GM18520 (cell line): Measurements from ENCODE around the gene PYGO2.
"Not testable (repeated sequence)": the region's sequence is repeated elsewhere in the genome, so short reads cannot be mapped to it uniquely, and the experiment has no call there.

Source experiments
- ATAC-seq: cut with Tn5 transposase; IDR thresholded peaks from one replicate; pipeline ENCODE4 v1.9.1; 2021; ENCODE audit not compliant: unreplicated experiment

PYGO2 gene

DNA sequence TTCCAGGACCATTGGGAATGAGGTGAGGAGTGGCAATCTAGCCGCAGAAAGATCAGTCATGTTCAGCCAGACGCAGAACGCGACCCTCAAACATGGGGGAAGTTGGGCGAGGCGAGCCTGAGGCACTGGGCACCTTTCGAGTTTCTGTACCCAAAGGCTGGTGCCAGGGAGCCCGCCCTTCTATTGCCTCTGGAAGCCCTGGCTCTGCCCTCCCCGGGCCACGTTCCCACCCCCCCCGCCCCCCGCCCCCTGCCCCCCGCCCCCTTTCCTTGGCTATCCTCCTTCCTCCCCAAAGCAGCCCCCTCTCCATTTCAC, 38.8 kb upstream of the PYGO2 start:
- ATAC-seq, result no peak

- no peak for ATAC-seq
These were observed 38.2 kb upstream of the PYGO2 start for GRCh38 chr1:154999571-155000410.

GRCh38 chr1:154998818-154999570, 37.4 kb upstream of the PYGO2 start:
- ATAC-seq, result no peak

GRCh38 chr1:154998201-154998780, 36.7 kb upstream of the PYGO2 start:
- ATAC-seq, result no peak

- ATAC-seq, result no peak
These were observed 35.6 kb upstream of the PYGO2 start for GRCh38 chr1:154996966-154997701.

DNA sequence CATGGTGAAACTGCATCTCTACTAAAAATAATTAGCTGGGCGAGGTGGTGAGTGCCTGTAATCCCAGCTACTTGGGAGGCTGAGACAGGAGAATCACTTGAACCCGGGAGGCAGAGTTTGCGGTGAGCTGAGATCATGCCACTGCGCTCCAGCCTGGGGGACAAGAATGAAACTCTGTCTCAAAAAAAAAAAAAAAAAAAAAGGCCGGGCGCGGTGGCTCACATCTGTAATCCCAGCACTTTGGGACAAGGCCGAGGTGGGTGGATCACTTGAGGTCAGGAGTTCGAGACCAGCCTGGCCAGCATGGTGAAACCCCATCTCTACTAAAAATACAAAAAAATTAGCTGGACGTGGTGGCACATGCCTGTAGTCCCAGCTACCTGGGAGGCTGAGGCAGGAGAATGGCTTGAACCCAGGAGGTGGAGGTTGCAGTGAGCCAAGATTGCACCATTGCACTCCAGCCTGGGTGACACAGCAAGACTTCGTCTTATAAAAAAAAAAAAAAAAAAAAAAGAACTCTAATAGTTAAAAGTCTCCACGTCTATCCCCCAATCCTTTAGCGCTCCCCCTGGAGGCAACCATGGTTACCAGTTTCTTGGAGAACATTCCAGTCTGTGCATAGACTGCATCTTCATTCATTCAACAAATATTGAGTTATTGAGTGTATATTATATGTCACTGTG, 33.9 kb upstream of the PYGO2 start:
- not testable (repeated sequence) for ATAC-seq

DNA sequence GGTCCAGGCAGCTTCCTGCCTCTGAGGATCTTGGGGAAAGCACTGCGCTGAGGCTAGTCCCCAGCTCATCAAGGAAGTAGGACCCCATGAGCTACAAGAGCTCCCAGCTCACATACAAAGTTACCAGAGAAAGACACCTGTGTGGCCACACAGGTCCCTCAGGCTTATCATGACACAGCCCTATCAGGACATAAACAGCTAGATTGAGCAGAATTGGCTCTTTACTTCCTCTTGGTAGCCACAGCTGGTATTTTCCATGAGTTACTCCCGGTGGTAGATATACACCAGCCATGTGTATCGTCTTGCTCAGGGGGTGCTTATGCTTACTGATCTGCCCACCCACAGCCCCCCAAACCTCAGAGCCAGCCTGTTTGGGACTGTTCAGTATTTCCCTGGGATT, 33.0 kb upstream of the PYGO2 start:
- no peak for ATAC-seq

GRCh38 chr1:154994269-154994587, 32.6 kb upstream of the PYGO2 start:
- ATAC-seq, result no peak

- no peak for ATAC-seq
These were observed 32.1 kb upstream of the PYGO2 start, which contains the start of gene LENEP for GRCh38 chr1:154993572-154994268. TSS of gene LENEP (plus strand) at chr1:154993586. CDS start at chr1:154993608, 22 bp downstream.

- no peak for ATAC-seq
These were observed 31.4 kb upstream of the PYGO2 start for GRCh38 chr1:154992721-154993571.

- no peak for ATAC-seq
These were observed 28.7 kb upstream of the PYGO2 start for GRCh38 chr1:154990276-154990675.

DNA sequence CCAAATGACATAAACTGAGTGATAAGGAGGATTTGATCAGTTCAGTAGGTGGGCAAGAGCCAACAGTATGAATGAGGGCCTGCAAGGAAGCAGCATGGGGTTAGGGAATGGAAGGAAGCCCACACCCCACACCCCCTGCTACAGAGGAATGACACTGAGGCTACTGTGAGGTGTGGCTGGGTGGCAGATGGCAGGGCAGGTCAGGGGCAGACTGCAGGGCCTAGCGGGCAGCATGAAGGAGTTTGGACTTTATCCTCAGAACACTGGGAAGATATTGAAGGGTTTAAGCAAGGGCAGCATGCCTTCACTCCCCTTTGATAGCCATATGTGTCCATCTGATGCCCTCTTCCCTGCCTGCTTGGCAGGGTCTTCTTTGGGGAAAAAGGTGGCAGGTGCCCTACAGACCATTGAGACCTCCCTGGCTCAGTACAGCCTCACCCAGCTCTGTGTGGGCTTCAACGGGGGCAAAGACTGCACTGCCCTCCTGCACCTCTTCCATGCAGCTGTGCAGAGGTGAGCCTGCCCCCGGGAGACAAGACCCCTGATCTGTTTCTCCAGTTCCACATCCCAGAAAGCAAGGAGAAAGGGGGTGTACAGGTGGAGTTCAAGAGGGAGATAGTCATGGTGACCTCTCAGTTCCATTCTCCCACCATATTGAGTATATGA, 27.7 kb upstream of the PYGO2 start:
- ATAC-seq, result no peak

DNA sequence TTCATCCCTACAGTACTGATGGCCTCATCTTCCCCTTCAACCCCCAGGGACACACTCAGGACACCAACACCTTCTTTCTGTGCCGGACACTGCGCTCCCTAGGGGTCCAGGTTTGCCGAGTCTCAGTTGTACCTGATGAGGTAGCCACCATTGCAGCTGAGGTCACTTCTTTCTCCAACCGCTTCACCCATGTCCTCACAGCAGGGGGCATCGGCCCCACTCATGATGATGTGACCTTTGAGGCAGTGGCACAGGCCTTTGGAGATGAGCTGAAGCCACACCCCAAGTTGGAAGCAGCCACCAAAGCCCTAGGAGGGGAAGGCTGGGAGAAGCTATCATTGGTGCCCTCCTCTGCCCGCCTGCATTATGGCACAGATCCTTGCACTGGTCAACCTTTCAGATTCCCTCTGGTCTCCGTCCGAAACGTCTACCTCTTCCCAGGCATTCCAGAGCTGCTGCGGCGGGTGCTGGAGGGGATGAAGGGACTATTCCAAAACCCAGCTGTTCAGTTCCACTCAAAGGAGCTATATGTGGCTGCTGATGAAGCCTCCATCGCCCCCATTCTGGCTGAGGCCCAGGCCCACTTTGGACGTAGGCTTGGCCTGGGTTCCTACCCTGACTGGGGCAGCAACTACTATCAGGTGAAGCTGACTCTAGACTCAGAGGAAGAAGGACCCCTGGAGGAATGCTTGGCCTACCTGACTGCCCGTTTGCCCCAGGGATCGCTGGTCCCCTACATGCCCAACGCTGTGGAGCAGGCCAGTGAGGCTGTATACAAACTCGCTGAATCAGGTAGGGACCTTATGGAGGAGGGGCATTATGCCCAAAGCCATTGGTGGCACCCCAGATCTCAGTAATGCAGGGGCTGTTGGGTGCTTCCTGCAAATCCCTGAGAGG, 26.7 kb upstream of the PYGO2 start:
- no peak for ATAC-seq

GRCh38 chr1:154987326-154987725, 25.7 kb upstream of the PYGO2 start:
- ATAC-seq, result no peak

GRCh38 chr1:154986736-154987135, 25.2 kb upstream of the PYGO2 start:
- ATAC-seq, result not testable (repeated sequence)

DNA sequence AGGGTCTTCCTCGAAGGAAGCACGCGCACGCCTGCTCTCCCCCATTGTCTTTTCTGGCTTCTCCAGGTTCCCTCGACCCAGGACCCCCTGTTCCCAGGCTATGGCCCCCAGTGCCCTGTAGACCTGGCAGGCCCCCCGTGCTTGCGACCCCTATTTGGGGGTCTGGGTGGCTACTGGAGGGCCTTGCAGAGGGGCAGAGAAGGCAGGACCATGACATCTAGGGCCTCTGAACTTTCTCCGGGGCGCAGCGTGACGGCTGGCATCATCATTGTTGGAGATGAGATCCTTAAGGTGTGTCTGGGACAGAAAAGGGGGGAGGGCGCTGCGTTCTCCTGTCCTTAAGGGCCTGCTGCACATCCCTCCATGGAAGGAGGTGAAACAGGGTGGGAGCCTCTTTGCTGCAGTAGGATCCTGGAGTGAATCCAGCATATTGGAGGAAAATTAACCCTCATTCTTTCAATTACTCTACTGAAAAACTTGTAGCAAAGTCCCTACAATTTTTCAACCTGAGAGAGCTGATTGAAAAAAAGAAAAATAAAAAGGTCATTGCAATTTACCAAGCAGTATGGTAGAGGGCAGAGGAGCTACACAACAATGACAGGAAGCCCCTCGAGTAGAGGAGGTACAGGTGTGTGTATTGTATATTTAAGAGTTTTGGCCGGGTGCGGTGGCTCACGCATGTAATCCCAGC, 22.3 kb upstream of the PYGO2 start:
- ATAC-seq, result no peak
